Hematopoietic multipotent progenitor cell treated with erythropoietin and hydrocortisone succinate and interleukin-3 and kit ligand, for 15 days (in vitro differentiated cells): ENCODE measurements around the gene EMID1.

Experiments used
- DNase-seq: peaks from one replicate; pipeline ENCODE4 v3.0.0-alpha.2; 2015; ENCODE audit warnings: low spot score

Gene EMID1

GRCh38 chr22:29205594-29206371 lies at the start of gene EMID1:
Gene EMID1, plus strand, starts transcription at chr22:29205896. Its CDS starts 143 bp downstream, at chr22:29206039.
- DNase-seq = peak; percentile 65

- no peak for DNase-seq
These were observed 49.7 kb upstream of the EMID1 start for GRCh38 chr22:29155966-29156365.

DNA sequence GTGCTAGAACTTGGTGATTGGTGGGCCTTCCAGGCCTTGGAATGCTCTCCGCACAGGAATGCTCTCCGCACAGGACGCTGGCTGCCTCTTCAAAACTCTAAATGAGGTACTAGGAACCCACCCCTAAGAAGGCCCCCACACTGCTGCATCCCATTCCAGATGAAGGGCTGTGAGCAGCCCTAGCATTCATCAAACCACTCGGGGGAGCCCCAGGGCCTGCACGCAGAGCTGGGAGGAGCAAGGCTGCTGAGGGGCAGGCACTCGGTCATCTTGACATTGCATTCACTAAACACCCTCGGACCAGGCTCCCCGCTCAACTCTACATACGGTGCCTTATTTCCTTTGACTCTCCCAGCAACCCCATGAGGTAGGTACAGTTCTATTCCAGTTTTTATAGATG lies 49.2 kb upstream of the EMID1 start:
- peak; percentile 20 for DNase-seq

GRCh38 chr22:29157759-29158535 lies 47.7 kb upstream of the EMID1 start:
- DNase-seq = no peak

GRCh38 chr22:29158546-29158945 lies 47.1 kb upstream of the EMID1 start:
- DNase-seq = no peak

DNA sequence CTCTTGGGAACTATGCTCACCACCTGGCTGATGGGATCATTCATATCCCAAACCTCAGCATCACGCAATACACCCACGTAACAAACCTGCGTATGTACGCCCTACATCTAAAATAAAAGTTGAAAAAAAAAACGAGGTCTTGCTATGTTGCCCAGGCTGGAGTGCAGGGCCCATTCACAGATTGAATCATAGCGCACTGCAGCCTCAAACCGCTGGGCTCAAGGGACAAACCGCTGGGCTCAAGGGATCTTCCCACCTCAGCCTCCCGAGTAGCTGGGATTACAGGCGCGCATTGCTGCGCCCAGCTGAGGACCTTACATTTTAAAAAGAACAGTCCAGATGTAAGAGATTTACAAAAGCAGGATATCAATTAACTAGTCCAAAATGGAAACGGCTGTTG lies 41.9 kb upstream of the EMID1 start:
- DNase-seq = no peak

DNA sequence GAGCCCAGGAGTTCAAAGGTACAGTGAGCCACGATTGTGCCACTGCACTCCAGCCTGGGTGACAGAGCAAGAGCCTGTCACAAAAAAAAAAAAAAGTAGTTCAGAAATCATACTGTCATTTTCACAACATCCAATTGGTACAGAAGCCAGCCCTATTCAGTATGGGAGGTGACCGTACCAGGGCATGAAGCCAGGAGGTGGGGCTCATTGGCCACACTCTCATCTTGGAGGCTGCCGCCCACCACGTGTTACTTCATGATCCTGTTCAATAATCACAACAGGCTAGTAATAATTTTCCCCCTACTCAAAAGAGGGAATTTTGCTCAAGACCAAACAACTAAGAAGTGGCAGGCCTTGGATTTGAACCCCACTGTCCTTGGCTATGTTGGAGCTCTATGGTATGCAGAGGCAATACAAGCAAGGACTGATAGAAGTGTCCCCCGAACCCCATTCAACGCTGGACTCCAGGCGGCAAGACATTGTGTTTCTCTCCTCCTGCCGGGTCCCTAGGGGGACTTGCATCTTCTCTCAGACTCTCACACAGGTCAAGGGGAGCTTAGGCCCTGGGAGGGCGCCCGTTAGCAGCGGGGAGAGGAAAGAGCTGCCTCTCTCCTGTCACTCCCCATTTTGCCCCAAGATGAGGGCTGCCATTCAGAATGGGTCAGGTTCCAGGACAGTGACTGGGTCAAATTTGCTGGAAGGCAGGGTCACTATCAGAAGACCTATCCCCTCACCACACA lies 40.2 kb upstream of the EMID1 start:
- DNase-seq = peak; percentile 67

DNA sequence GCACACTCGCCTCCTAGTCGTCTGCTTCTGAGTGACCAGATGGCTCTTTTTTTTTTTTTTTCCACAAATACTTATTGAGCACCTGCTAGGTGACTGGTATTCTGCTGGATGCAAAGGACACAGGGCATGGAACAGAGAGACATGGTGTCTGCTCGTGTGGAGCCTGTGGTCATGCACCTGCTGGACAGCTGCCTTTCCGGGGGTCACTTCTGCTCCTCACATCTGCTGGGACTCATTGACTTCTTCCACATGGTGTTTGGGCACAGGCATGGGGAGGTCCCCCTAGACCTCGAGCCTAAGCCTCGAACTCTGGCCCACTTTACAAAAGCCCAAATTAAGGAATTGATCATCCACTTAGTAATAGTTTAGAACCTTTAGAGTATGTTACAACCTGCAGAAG lies 39.5 kb upstream of the EMID1 start:
- DNase-seq = no peak

DNA sequence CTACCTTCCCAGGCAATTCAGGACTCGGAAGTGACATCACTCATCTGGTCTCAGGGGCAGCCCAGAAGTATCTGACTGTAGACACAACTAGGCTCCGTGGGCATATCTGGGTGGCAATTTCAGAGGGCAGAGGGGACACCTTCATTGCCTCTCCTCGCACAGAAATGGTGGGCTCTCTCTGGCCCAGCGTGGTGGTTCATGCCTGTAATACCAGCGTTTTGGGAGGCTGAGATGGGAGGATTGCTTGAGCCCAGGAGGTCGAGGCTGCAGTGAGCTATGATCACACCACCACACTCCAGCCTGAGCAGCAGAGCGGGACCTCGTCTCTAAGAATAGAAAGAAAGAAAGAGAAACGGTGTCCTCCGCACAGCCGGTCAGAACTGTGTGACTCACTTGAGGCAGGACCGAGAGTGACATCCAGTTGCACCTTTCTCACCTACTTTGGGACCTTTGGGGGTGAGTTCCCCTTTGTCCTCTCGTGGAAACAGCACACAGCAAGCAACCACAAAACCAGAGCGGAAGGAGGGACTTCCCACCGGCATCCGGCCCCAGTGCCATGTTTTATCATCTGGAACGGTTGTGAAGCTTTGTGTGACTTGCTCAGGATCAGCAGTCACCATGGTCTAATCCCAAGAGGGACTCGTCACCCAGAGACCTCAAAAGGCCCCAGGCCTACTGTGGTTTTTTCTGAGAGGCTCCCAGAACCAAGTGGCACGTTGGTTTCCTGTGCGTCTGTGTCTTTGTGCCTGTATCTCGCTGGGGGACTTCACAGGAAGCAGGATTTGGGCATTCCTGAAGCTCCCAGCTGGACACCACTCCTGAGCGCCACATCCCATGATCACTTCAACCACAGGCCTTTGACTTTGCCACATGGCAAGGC lies 38.4 kb upstream of the EMID1 start:
- DNase-seq = no peak

GRCh38 chr22:29171721-29172120 lies 34.0 kb upstream of the EMID1 start:
- DNase-seq = no peak

- no peak for DNase-seq
These were observed 33.5 kb upstream of the EMID1 start for GRCh38 chr22:29172216-29172615.

GRCh38 chr22:29175312-29175835 lies 30.3 kb upstream of the EMID1 start:
- DNase-seq = no peak

DNA sequence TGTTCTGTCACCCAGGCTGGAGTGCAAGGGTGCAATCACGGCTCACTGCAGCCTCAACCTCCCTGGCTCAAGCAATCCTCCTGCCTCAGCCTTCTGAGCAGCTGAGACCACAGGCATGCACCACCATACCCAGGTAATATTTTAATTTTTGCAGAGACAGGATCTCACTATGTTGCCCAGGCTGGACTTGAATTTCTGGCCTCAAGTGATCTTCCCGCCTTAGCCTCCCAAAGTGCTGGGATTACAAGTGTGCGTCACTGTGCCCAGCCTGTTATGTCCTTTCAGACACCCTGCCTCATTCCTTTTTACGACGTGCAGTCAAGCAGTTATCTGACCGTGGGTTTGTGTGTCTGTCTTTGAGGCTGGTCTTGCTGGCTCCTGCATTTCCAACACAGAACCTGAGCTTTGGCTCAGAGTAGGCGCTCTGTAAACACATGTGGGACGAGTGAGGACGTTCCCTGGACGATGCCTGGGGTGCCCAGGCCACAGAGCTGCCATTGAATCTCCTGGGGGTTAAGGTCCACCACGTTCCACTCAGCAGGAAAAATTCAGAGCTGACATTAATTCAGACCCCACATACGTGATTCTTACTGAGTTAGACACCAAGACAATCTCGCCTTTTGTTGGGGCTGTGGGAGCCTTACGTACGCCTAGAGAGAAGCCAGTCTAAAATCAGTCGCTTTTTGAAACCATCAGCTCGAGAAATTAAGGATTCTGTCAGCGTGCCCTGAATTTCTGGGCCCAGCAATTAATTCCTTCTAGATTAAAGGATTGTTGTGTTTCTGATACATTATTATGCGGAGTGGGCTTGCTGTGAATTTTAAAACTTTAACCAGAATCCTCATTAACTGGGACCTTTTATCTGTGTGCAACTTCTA lies 21.5 kb upstream of the EMID1 start:
- no peak for DNase-seq

- no peak for DNase-seq
These were observed 20.7 kb upstream of the EMID1 start for GRCh38 chr22:29184849-29185490.

DNA sequence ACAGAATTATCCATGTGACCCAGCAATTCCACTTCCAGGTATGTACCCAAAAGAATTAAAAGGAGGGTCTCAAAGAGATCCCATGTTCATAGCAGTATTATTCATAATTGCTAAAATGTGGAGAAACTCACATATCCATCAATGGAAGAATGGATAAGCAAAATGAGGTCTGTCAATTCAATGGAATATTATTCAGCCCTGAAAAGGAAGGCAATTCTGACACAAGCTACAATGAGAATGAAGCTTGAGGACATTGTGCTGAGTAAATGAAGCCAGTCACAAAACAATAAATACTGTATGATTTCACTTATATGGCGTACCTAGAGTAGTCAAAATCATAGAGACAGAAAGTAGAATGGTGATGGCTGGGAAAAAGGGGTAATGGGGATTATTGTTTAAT lies 19.4 kb upstream of the EMID1 start:
- no peak for DNase-seq

- DNase-seq = no peak
These were observed 17.9 kb upstream of the EMID1 start for GRCh38 chr22:29187831-29188230.

DNA sequence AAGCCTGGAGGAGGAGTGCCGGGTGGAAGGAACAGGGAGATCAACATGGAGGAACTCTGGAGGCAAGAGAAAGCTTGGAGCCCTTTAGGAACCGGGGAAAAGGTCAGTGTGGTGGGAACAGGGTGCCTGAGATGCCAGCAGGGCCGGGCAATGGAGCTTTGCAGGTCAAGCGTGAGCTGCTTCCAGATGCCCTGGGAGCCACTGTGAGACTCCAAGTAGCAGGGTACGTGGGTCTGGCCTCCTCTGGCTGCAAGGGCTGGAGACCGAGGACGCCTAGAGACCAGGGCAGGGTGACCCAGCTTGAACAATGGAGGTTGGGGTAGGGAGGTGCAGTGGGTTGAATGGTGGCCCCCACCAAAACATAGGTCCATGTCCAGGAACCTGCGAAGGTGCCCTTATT lies 15.6 kb upstream of the EMID1 start:
- no peak for DNase-seq

GRCh38 chr22:29190918-29191317 lies 14.8 kb upstream of the EMID1 start:
- no peak for DNase-seq

- peak; percentile 31 for DNase-seq
These were observed 12.7 kb upstream of the EMID1 start for GRCh38 chr22:29193021-29193420.

DNA sequence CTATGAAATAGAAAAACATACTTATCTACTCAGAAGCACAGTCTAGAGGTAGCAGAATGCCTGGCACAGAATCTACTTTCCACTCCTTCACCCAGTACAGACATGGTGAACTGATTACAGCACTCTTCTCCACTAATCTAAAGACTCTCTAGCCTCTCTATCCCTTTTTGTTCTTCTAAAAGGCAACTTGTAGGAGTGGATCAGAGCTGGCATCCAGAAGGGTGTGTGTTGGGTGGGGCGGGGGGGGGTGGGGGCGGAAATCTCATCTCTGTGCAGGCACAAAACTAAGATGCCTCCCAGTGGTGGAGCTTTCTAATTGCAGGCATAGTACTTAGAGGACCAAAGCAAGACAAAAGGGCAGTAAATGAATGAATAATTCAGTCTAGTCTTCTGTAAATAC lies 11.5 kb upstream of the EMID1 start:
- DNase-seq = peak; percentile 86
